NCI-H1417 treated with DMSO at 0.1 percent for 48 hours (cell line): ENCODE data around the gene TMEM184C.

Experiments
- DNase-seq: peaks from one replicate; lab custom pipeline; 2025; lab: John Stamatoyannopoulos, UW

TMEM184C gene

GRCh38 chr4:147599769-147600168, 17.4 kb upstream of the TMEM184C start:
- DNase-seq = no peak

- DNase-seq = no peak
These were observed 11.7 kb upstream of the TMEM184C start for GRCh38 chr4:147605499-147605898.

GRCh38 chr4:147607471-147607870, 9.7 kb upstream of the TMEM184C start:
- DNase-seq = no peak

DNA sequence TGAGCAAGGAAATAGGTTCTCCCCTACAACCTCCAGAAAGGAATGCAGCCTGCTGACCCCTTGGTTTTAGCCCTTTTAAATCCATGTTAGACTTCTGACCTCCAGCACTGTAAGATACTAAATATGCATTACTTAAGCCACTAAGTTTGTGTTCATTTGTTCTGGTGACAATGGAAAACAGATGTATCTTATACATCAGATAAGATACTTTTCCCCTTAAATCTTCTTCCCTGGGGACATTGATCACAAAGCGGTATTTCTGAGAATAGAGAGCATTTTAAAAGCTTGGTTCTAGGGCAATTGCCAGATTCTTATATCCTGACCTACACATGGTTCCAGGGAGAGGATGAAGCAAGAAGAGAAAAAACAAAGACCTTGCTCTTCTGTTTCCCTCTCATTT, 6.5 kb upstream of the TMEM184C start:
- no peak for DNase-seq

DNA sequence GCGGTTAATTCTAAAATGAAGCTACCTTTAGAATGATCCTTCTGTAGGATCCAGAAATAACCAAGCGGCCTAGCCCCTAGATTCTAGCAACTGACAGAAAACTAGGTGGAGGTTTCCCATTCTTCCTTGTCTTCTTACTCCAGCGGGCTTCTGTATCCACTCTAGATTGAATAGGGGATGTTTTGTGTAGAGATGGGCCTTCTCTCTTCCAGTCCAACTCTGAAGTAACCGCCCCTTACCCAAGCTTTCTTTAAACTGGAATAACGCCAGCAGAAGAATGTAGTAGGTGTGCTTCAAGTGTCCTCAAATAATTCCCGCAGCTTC, 386 bp upstream of the TMEM184C start:
- no peak for DNase-seq

DNA sequence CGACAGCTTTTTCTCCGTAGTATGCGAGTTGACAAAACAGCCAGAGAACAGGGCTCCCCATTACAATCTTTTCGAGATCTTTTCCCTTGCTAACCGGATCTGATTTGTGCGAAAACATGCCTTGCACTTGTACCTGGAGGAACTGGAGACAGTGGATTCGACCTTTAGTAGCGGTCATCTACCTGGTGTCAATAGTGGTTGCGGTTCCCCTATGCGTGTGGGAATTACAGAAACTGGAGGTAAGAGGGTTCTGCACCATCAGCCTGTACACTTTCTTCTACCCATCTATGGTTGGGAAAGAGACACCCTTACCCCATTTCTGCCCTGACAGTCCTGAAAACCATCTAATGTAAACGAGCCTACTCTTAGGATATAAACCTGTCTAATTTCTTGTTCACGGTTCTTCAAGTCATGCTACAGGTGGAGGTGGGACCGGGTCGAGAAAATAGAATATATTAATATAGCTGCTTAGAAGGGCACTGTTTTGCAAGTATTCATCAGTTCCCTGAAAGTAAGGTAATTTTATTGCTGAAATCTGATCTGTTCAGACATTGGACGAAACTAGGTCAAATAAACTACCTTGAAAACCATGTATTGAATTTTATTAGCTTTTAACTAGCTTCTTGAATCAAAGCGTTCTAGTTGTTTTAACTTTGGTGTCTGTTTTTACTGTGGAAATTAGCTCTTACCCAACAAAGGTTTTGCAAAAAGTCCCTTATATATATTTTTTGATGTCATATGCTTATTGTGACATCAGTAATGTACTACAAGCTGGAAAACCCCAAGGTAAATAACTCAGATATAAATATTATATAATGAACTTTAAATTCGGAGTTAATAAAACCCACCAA, 869 bp downstream of the TMEM184C start:
- DNase-seq = no peak

DNA sequence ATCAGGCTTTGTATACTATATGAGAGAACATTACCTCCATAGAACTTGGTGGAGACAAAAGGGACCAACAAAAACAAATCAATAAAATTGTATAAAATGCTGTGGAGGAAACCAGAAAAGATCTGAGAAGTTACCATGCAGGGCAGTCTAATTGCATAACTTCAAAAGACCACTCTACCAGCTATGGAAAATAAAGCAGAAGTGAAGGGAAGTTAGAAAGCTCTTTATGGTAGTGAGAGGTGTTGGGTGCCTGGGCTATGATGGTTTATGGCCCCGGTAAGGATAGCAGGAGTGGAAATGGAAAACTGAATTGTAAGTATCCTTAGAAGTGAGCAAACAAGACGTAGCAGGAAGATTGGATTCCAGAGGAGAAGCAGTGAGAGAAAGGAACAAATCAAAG, 3.1 kb downstream of the TMEM184C start:
- no peak for DNase-seq

GRCh38 chr4:147625733-147626132, 8.5 kb downstream of the TMEM184C start:
- DNase-seq = no peak

DNA sequence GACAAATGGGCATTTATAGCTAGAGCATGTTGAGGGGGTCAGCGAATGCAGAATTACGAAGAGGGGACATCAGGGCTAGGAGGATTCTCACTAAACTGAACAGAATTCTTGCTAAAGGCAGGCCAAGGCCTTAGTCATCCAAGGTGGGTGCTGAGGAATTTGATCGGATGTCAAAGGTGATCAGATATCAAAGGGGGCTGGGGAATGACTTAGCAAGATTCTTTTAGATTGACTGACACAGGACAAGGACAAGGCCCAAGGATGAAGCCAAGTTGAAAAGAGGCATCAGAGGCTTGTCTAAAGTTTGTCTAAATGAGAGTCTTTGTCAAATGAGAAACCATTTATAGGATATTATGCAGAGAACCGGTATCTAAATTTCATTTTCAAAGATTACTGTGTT, 9.7 kb downstream of the TMEM184C start:
- DNase-seq = no peak

GRCh38 chr4:147628415-147628814, 11.2 kb downstream of the TMEM184C start:
- no peak for DNase-seq

DNA sequence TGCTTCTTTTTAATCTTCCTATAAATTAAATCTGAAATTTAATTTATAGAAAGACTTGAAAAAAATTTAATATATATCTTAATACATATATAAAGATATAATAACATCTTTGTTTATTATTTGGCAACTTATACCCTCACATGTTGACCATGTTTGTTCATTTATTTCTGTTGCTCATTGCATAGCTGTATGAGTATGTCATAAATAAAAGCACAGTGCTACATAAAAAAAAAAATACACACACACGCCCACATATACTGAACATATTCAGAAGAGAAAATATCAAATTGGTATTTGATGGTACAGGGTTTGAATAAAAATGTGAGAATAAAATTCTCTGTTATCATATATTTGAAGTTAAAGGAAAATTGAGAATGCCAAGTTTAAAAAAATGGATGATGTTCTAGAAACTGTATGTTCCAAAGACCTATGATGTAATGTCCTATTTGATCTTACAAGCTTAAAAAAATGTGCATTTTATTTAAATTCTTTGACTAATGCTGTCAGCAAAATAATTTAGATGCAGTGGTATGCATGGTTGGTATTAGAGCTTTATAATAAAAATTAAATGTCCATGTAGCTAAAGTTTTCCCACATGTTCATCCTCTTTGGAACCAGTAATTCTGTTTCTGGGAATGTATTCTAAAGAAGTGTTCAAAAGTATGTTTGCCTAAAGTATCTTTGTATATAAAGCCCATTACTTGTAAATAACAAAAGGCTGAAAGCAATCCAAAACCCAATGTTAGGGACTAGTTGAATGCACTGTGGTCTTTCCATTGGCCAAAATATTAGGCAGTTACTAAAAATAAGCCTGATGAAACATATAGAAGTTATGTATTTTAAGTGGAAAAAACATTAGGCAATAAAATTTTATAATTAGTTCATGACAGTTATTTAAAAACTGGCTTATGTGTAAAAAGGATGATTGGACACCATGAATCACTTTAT, 12.9 kb downstream of the TMEM184C start:
- no peak for DNase-seq

DNA sequence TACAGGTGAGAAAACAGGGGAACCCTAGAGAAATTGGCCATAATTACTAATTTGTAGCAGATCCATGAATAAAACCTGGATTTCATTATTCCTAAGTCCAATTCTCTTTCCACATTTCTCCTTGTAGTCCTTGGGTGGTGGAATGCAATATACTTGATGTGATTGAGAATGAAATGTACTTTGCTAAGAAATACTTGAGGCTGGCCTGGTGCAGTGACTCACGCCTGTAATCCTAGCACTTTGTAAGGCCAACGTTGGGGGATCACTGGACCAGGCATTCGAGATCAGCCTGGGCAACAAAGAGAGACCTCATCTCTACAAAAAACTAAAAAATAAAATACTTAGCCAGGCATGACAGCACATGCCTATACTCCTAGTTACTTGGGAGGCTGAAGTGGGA, 15.9 kb downstream of the TMEM184C start:
- DNase-seq = no peak

DNA sequence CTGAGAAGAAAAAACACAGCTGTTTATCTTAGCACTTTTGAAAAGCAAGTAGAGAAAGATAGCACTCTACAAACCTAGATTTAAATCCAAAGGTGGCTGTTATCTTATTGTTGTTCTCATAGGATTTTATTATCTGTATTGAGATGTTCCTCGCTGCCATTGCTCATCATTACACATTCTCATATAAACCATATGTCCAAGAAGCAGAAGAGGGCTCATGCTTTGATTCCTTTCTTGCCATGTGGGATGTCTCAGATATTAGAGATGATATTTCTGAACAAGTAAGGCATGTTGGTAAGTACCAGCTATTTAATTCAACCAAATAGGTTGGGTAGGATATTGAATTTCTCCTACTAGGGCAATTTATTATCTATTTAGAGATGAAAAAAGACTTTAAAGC, 16.4 kb downstream of the TMEM184C start:
- no peak for DNase-seq

- no peak for DNase-seq
These were observed 18.2 kb downstream of the TMEM184C start for GRCh38 chr4:147635348-147635747.

DNA sequence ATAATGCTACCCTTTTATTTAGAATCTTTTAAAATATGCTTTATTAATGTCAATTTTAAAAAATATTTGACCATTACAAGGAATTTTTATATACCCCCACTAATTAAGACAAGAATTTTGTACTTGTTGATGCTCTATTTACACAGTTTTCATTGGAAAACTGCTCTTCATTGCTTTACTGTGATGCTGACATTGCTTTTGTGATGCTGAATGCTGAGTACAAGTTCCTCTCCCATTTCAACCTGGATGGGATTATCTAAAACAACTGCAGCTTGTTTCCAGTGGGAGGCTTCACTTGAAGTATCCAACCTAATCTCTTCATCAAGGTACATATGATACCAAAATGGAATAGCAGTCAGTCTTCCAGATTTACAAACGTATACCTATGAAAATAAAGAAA, 21.2 kb downstream of the TMEM184C start:
- DNase-seq = no peak

DNA sequence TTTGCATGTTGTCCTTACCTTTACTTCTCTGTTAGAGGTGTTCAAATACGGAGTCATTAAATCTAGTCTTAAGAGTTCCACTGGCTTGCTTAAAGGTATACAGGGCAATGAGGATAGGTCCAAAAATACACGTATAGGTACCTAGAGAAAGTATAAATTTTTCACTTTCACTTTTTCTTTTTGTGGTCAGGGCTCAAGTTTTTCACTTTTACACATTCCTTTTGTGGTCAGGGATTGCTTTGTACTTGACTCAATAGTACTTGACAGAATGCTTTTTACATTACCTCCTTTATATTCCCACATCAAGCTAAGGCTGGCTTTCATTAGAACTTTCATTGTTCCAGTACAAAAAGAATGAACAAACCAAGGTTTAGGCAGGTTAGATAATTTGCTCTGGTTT, 21.7 kb downstream of the TMEM184C start:
- DNase-seq = no peak

DNA sequence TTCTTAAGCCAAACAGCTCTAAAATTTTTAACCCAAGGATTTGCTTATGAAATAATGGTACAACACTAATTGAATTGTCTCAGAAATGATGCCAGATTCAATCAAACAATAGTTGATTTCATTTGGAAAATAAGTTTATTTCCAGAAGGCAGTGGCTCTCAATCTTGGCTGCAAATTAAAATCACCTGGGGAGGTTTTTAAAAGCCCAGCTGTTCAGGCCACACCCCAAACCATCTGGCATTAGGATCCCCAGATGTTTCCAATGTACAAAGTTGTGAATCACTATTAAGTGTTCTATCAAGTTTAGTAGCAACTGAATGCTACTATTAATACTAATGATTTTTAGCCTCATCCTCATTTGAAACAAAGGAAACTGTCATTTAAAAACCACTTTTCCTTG, 22.2 kb downstream of the TMEM184C start:
- no peak for DNase-seq

DNA sequence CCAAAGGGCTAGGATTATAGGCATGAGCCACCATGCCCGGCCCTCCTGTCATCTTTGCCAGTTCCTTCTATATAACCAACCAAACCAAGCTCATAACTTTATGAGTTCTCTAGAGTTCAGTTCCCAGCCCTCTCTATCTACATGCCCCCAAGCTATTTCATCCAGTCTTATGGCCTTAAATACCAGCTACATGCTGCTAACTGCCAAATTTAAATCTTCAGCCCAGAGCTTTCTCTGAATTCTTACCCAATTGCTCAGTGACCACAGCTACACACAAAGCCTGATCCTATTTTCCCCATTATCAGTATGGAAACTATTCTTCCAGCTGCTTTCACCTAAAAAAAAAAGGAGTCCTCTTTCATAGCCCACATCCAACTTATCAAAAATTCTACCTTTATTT, 23.1 kb downstream of the TMEM184C start:
- no peak for DNase-seq

DNA sequence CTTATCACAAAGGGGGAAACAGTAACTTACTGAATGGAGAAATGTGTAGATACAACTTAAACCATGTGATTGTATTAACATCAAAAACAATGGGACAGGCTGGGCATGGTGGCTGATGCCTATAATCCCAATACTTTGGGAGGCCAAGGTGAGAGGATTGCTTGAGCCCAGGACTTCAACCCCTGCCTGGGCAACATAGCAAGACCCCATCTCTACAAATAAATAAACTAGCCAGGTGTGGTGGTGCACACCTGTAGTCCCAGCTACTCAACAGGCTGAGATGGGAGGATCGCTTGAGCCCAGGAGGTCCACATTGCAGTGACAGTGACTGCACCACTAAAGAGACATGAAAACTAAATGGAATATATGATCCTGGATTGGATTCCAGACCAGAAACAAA, 26.4 kb downstream of the TMEM184C start:
- no peak for DNase-seq

- no peak for DNase-seq
These were observed 27.3 kb downstream of the TMEM184C start for GRCh38 chr4:147644471-147644870.

DNA sequence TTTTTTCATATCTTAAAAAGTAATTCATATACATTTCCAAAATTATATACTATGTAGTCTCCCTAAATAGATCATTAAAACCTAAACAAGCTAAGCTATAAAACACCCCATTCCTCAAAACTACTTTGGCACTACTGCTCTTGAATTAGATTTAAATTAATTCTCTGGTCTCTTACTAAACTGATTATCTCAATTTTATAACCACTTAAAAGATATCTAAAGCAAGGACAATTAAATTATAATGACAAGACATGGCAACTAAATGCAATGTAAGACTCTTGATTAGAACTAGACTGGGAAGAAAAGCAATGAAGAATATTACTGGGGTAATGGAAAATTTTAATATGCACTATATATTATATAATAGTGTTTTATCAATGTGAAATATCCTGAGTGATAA, 27.9 kb downstream of the TMEM184C start:
- no peak for DNase-seq

- no peak for DNase-seq
These were observed 31.5 kb downstream of the TMEM184C start for GRCh38 chr4:147648656-147649055.

GRCh38 chr4:147651563-147651962, 34.4 kb downstream of the TMEM184C start:
- DNase-seq = no peak
